ENCODE measurements around the gene KCNT2.
"Not testable (repeated sequence)": the region's sequence is repeated elsewhere in the genome, so short reads cannot be mapped to it uniquely, and the experiment has no call there.

The KCNT2 gene

DNA sequence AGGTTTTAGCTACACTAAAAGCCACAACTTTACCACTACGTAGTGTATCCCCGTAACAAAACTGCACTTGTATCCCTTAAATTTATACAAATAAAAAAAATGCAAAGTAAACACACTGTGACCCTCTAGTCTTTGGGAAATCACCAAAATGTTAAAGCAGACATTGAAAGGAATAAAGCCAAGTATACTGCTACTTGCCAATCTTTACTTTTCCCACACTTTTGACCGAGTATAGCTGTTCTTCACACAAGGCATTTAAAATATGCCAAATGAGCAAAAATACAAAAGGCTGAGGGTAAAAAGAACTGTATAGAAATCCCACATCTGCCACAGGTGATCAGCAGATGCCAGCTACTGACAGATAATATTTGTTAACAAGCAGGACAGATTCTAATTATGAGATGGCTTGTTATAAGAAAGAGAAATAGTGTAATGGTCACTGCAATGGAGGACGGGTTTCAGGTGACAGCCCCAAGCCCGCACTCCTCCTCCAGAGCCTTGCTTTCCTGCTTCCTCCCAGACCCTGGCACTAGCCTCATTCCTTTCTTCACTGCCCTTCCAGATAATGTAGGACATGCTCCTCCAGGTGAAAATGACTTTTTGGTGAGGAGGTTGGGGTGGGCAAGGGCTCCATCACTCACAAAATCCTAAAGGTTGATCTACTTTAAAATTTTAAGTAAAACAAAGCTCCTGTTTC, 18.1 kb downstream of the KCNT2 start:
- DNase-seq = no peak

DNA sequence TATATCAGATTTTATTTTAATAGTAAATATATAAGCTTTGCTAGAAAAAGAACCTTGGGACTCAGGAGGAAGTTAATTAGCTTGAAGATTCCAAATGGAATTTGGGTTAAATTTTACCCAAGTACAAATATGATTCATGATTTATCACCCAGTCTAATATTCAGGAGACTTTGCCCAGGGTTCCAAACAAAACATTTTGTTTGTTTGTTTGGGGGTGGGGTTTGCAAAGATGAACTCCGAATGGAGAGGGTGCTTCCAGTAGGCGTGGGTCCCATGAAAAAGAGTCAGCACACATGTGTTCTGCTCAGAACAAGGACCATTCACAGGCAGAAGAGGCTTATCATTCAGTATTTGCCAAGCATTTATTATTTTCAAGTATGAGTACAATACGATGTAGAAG, 23.5 kb downstream of the KCNT2 start:
- DNase-seq = no peak

DNA sequence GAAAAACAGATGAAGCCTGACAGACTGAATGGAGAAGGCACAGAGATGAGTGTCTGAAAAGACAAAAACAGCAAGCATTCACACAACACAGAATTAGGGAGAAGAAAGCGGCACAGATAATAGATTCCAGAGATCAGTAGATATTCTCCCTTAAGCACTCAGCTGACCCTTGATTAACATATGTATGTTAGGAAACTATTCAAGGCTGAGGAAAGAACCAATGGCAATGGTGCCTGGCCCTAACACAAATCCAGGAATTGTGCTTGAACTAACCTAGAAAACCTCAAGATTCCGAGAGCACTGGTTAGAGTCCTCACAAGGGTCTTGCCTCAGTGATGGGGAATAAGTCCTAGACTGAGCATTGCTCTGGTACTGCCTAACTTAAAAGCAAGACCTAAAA, 30.9 kb downstream of the KCNT2 start:
- DNase-seq = no peak

DNA sequence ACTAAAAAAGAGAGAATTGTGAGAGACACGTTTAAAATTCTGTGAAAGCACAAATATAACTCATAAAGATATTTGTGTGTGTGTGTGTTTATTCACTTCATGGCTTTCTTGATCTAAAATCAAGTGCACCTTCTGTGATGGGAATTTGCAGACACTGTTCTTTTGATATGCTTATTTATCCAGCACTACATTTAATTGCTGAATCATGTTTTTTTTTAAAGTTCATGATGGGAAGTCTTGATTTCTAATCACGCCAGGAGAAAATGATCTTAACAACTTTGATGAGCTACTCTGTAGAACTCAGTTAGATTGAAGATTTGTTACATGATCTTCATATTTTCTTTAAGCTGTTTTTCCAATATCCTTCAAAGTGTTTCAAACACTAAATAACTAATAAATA, 35.0 kb downstream of the KCNT2 start:
- DNase-seq = no peak

DNA sequence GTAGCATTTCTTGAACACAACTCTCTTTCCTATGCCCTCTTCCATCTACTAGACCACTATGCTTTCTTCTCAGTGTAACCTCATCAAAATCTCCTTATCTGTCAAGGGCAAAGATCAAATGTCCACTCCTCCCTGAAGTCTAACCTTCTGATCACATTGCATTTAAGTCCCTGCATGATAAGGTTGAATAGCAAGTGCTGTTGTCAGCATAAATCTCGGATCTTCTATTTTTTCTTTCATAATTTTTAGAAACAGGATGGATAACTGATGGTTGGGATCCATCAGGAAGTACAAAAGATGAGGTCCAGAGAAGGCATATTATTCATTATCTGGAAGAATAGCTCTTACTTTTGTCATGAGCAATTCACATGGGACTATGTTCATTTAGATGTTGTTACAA, 41.0 kb downstream of the KCNT2 start:
- no peak for DNase-seq

DNA sequence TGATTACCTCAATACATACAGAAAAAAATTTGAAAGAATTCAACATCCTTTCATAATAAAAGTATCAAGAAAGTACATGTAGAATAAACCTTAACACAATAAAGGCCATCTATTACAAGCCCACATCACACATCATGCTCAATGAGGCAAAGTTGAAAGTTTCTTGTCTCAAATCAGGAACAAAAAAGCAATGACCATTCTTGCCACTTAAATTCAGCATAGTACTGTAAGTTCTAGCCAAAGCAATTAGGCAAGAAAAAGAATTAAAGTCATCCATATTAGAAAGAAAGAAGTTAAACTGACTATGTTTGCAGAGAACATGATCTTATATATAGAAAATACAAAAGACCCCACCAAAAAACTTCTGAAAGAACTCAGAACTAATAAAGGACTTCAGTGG, 44.5 kb downstream of the KCNT2 start:
- no peak for DNase-seq

DNA sequence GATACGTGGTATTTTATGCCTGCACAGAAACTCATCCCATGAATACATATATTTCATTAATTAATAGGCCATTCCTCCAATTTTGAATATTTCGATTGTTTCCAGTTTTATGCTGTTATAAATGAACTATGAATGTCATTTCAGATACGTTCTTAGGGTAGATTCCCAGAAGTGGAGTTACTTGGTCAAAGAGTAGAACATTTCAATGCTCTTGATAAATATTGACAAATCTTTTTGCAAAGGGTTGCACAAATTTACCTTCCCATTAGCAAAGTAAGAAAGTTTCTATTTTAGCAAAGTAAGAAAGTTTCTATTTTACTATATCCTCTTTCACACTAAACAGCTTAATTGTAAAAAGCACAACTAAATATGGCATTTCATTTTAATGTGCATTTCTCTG, 48.9 kb downstream of the KCNT2 start:
- DNase-seq = no peak

DNA sequence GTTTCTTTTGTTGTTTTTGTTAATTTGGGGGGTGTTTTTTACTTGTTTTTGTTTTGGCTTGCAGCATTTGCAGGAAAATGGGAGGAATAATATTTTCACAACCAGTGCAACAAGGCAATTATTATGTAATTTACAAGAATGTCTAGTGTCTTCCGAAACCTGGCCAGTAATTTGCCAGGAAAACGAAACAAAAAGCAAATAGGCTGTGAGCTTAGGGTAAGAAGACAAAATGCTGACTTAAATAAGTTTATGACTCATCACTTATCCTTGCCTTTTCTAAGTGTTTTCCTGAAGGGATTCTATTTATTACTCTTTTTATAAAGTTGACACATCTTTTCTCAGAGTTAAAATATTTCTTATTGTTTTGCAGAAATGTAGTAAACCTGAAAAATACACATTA, 49.8 kb downstream of the KCNT2 start:
- DNase-seq = no peak

DNA sequence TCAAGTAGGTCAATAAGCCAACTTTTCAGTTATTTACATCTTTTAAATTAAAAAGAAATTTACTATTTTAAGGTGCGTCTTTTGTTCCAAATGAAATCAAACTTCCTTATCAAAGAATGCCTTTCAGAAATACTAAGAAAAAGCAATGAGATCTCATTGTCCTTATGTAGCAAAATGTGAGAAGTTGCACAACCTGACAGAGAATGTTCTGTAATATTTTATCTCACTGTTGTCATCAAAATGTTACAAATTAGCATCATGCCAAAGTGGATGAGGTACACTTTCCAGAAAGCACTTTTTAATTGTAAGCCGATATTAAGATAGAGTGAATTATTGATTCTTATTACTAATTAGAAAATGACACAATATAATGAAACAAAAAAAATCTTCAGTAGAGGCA, 50.4 kb downstream of the KCNT2 start:
- DNase-seq = no peak

DNA sequence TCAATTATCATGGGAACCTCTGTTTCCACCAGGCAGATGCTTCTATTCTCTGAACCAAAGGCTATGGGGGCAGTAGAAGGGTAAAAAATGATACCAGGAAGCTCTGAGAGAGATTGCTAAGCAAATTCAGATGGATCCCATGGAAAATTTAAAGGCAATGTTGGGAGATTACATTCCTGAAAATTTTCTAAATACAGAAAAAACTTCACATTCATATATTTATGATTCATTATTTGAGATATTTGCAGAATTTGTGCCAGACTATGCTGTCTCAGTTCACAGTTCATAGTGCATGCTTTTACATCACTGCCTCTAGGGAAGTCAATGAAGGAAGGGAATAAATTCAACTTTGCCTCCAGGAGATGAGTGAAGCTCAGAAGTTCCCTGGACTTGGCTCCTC, 57.5 kb downstream of the KCNT2 start:
- DNase-seq = no peak

DNA sequence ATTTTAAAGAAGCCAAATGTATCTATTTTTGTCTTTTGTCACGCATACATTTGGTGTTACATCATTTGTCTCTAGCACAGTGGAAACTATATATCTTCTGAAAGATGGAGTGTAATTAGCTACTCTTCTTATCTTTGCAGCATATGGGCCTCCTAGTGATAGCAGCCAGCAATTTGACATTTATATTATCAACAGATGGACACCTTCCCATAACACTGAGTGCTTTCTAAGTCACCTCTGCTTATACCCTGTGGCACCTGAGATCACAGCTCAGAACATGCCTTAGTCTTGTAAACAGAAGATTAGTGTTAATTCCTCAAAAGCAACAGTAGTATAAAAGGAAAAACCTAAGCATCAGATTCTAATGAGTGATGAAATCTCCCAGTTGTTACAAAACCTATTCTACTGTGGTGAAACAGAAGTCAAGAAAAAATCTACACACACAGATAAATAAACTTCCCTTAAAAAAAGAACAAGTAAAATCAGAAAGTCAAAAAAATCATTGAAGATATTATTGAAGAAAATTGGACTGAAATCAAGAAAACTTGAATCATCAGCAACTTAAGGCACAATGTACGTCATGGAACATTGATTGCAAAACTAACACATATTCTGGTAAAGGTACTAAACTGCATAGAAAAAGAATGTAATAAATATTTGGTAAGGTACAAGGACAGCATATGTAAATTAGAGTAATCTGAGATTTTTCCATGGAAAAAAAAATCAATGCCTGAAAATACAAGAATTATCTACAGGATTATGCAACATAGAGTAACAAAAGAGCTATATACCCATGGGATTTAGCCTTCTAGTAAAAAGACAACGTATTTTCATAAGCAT, 61.7 kb downstream of the KCNT2 start:
- no peak for DNase-seq

DNA sequence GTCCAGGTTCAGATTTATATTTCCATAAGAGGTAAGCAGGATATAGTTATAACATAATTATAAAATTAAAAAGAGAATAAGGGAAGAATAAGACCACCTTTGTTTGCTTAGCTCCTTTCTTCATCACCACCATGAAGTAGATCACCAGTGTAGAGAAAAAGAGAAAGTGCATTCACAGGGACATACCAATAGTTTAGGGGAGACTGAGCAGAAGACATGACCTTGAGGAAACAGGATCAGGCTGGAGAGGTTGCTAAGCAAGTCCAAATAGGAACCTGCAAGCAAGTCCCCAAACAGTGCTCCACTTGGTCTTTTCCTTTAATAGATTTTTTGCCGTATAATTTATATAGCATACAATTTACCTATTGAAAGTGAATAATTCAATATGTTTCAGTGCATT, 63.0 kb downstream of the KCNT2 start:
- DNase-seq = no peak

DNA sequence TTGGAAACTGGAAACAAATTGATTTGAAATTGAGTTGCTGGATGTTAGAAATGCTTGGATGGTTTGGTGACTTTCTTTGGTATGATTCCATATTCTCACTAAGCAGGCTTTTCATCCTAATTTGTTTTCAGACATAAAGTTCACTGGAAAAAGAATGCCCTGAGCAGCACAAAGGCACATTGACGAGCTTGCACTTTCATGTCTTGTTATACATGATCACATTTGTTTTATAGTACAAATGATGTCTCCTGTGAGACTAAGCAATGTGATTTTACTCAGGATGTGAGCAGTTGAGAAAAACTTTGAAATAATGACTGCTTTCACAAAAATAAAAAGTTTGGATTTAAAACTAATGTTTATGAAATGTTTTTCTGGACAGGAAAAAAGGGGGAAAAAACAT, 63.6 kb downstream of the KCNT2 start:
- no peak for DNase-seq

DNA sequence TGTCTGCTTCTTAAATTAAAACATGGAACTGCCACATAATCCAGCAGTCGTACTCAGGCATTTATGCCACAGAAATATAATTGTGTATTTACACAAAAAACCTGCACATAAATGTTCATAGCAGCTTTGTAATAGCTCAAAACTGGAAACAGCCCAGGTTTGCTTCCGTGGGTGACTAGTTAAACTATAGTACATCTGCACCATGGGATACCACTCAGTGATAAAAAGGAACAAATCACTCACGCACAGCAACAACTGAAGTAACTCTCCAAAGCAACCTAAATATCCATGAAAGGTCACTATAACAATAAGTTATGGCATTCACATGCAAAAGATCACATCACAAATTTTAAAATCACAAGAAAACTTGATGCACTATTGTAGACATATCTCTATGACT, 64.4 kb downstream of the KCNT2 start:
- DNase-seq = no peak

DNA sequence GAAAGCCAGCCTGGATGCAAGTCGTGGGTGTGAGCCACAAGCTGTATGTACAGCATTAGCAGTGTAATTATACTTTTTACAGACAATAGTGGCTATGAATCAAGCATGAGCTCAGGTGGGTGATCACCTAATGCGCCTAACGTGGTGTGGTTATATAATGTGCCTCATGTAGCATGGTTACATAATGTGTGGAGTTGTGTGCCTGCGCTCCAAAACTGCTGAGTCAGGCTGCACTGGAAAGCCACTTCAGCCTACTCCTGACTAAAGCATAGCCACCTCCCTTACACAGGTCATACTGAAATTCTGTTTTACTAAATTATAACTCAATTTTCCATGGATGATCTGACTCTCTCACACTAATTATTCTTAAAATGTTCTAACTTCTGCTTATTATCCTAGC, 69.8 kb downstream of the KCNT2 start:
- DNase-seq = no peak

DNA sequence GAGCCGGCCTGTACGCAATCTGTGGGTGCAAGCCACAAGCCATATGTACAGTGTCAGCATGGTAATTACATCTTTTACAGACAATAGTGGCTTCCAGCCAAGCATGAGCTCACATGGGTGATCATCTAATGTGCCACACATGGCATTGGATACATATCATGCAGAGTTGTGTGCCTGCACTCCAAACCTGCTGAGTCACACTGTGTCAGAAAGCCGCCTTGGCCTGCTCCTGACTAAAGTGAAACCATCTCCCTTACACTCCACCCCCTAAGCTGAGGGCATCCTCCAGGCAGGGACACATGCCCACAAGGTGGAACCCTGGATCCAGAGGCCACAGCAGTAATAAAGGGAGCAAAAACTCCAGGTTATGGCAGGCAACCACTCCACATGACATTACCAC, 72.5 kb downstream of the KCNT2 start:
- DNase-seq = peak; percentile 12

DNA sequence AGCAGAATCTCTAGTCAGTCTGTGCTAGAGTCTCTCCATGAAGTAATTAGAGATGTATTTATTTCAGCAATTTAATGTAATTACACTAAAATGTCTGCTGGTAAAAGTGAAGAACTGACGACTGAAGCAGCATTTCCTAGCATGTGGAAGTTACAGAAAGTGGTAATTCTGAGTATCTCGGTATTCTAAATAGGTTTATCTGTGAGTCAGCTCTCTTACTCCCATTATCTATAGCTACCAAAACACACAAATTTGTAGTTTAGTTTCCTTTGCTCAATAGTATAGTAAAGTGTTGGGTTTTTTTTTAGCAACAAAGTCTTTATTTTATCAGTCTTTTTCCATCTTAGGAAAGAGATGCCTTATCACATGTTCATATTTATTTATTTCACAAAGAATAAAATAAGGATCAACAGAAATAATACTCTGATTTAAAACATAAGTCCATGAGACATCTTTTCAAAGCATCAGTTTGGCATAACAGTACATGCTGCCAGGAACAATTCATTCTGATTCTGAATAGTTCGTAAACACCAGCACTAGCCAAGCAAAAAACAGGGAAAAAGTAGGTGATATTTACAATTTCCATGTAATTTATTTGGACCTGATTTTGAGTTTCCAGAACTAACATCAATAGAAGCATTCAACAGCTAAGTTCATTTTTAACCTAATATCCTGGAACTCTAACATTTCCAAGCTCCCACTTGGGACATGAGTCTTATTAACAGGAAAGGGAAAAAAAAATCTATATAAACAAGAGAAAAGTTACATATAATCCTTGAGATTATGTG, 76.3 kb downstream of the KCNT2 start:
- no peak for DNase-seq

DNA sequence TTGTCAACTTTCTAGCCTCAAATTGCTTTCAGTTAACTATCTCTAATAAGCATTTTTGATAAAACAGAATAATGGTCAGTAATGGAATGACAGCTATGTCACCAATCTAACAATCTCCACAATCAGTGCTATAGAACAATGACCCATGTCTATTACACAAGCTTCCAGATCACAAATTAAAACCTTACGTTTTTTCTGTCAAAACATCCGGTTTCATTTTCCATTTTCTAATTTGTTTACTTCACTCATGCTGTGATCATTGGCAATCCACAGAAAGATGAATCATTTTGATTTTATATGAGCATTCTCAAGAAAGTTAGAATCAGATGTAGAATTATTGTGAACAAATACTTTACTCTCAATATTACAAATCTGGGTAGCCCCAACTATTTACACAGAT, 80.3 kb downstream of the KCNT2 start:
- DNase-seq = no peak

DNA sequence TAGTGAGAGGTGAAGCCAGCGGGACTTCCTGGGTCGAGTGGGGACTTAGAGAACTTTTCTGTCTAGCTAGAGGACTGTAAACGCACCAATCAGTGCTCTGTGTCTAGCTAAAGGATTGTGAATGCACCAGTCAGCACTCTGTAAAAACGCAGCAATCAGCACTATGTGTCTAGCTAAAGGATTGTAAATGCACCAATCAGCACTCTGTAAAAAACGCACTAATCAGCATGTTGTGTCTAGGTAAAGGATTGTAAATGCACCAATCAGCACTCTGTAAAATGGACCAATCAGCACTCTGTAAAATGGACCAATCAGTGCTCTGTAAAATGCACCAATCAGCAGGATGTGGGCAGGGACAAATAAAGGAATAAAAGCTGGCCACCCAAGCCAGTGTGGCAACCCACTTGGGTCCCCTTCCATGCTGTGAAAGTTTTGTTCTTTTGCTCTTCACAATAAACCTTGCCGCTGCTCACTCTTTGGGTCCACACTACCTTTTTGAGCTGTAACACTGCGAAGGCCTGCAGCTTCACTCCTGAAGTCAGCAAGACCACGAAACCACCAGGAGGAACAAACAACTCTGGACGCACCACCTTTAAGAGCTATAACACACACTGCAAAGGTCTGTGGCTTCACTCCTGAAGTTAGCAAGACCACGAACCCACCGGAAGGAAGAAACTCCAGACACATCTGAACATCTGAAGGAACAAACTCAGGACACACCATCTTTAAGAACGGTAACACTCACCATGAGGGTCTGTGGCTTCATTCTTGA, 85.5 kb downstream of the KCNT2 start:
- DNase-seq = not testable (repeated sequence)

DNA sequence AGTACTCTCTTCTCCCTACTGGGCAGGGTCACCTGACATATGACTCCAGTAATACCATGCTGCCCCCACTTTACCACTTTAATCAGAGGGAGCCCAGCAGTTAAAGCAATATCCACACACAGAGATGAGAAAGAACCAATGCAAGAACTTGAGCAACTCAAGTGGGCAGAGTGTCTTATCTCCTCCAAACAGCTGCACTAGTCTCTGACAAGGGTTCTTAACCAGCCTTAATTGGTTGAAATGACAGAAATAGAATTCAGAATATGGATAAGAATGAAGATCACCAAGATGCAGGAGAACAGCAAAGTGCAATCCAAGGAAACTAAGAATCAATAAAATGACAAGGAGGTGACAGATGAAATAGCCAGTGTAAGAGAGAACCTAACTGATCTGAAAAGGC, 91.0 kb downstream of the KCNT2 start:
- DNase-seq = no peak

DNA sequence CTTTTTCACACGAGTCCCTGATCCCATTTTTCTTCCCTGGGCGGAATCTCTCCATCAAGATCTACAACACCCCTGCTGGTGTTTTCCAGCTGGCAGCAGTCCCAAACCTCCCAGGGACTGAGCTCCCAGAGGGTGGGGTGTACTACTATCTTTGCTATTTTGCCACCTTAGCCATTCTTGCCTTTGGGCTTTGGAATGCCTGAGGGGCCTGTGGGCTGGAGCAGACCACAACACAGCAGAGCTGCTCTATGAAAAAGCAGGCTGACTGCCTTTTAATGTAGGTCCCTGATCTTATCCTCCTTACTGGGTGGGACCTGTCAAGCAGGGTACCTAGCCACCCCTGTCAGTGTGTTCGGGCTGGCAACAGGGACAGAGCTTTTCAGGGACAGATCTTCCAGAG, 91.9 kb downstream of the KCNT2 start:
- peak; percentile 55 for DNase-seq

DNA sequence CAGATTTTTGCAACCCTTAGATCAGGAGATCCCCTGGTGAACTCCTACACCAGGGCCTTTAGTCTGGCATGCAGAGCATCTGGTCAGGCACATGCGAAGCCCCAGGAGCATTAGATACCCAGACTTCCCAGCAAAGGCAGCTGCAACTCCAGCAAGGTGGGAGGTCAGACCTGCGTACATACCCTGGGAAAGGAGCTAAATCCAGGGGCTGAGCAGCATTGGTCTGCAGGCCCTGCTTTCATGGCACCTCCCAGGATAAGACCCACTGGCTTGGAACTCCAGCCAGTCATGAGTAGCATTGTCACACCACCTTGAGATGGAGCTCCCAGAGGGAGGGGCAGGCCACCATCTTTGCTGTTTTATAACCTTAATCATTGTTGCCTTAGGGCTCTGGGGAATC, 92.3 kb downstream of the KCNT2 start:
- DNase-seq = no peak

DNA sequence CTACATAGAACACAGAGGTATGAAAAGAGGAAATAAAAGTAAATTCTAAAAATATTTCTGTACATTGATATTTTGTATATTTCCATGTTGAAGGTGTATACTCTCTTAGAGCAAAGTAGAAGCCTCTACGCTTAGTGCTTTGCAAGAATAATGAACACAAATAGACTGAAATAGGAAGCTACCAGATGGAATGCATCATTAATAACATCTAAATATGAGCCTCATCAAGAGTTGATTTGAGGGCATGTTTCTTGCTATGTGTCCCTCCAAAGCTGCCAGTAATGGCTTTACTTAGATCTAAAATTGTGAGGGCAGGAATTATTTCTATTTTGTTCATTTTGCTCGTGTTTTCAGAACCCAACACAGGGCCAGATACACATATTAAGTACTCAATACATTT, 94.4 kb downstream of the KCNT2 start:
- DNase-seq = no peak
